ENCODE results near the gene UCP2.

UCP2 gene

DNA sequence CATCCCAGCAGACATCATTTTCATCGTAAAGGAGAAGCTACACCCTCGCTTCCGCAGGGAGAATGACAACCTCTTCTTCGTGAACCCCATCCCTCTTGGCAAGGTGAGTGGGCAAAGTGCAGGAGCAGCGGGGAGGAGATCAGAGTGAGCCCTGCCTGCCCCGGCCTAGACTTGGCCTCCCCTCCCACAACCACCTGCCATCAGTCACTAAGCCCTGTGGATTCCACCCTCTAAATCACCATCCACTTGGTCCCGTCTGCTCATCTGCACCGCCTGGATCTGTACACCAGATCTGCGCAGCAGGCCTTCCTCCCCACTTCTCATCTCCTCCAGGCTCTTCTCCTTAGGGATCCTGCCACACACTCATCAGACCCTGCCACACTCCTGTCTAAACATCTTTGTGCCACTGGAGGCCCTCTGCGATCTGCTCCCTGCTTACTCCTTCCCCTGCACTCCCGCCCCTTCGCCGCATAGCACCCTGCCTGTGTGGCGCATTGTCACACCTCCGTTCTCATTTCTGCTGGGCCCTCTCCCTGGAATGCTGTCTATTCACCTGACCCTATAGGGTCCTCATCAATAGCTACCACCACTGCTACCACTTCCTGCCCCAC, 14.2 kb downstream of the UCP2 start:
- DNase-seq (ENCODE audit: extremely low spot score): no peak
- ChIA-PET CTCF (interaction anchor here (4.0 kb wide), 1 partner anchor 12 kb away, joined by 12 read pairs; no protein-coding TSS in a partner anchor), POLR2A (interaction anchor here (1.0 kb wide), 1 partner anchor 14 kb away, joined by 3 read pairs; the partner anchor contains the start of gene UCP2)
- no peak for TF ChIP-seq CTCF (IDR thresholded peaks at IDR 0.05; ENCODE audit: control extremely low read depth, extremely low read depth, low read depth, missing control alignments)

DNA sequence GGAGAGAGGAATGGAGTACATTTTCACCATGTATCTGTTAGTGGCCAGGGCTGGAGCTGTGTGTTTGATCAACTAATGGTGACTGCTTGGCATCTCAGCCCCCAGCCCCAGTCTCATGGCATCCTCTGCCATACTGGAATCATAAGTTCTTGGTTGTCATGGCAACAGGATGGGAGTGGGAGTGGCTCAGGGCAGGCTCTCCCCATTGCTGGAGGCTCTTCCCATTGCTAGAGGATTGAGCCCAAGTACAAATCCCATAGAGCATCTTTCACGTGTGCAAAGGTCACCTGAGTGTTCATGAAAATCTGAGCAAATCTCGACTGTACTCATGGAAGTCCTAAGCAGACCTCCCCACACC, 16.9 kb downstream of the UCP2 start:
- POLR2A ChIA-PET: no interaction called here
- TF ChIP-seq CTCF (IDR thresholded peaks at IDR 0.05; ENCODE audit: control extremely low read depth, extremely low read depth, low read depth, missing control alignments): no peak
- CTCF ChIA-PET: interaction anchor here (0.7 to 5.2 kb wide), 6 partner anchors 10 to 352 kb away, joined by 3 to 49 read pairs (median 4); partner anchors contain the start of genes C2CD3, DNAJB13, PPME1 and UCP2

GRCh38 chr11:73965076-73965763, 17.4 kb downstream of the UCP2 start:
- no peak for TF ChIP-seq CTCF (IDR thresholded peaks at IDR 0.05; ENCODE audit: control extremely low read depth, extremely low read depth, low read depth, missing control alignments)
- DNase-seq (ENCODE audit: extremely low spot score): no peak
- ChIA-PET CTCF (interaction anchor here (0.9 to 5.2 kb wide), 16 partner anchors 8 to 356 kb away, joined by 3 to 49 read pairs (median 6); partner anchors contain the start of genes DNAJB13 and UCP2), POLR2A (no interaction called here)

More for the DNA sequence above, 16.9 kb downstream of the UCP2 start:
- no peak for DNase-seq (ENCODE audit: extremely low spot score)

DNA sequence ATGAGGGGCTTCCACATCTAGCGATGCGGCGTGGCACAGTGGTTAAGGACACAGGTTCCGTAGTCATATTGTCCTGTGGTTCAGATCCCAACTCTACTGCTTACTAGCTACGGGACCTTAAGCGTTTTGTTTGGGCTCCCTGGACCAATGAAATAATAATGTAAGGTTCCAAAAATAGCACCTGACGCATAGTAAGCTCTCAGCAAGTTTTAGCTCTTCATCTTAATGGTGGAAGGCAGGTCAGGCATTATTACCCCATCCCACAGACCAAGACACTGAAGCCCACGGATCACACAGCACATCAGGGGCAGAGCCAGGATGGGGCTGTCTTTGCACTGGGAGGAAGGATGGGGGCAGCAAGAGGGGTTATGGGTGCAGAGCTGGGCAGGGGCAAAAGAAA, 18.8 kb downstream of the UCP2 start:
- POLR2A ChIA-PET: interaction anchor here (0.7 kb wide), 1 partner anchor 18 kb away, joined by 3 read pairs; the partner anchor contains the start of gene UCP2

GRCh38 chr11:73962101-73962705, 20.4 kb downstream of the UCP2 start:
- CTCF ChIA-PET: interaction anchor here (5.2 kb wide), 1 partner anchor 18 kb away, joined by 49 read pairs; the partner anchor contains the start of gene UCP2
- DNase-seq (ENCODE audit: extremely low spot score): no peak
- no peak for TF ChIP-seq CTCF (IDR thresholded peaks at IDR 0.05; ENCODE audit: control extremely low read depth, extremely low read depth, low read depth, missing control alignments)
- POLR2A ChIA-PET: no interaction called here

More for the DNA sequence above, 18.8 kb downstream of the UCP2 start:
- CTCF ChIA-PET: interaction anchor here (0.8 to 5.2 kb wide), 32 partner anchors 9 to 358 kb away, joined by 3 to 49 read pairs (median 5); partner anchors contain the start of genes C2CD3, DNAJB13, PPME1 and UCP2
- TF ChIP-seq CTCF (IDR thresholded peaks at IDR 0.05; ENCODE audit: control extremely low read depth, extremely low read depth, low read depth, missing control alignments): no peak
- DNase-seq (ENCODE audit: extremely low spot score): no peak

DNA sequence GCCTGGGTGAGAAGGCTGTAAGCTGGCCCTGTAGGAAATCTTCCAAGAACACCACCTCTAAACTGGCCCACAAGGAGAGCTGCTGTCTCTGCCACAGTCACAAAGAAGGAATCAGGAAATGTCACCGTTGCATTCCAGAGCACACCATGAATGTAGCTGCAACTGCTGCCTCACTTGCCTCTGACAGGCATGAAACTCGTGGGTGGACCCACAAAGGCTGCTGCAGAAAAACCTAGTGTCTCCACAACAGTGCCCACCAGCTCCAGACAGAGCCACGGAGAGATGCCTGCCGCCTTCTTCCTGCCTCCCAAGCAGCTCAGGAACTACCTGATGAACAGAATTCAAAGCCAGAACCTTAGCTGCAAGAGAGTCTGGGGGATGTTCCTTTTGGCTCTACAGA, 21.3 kb downstream of the UCP2 start:
- POLR2A ChIA-PET: no interaction called here
- CTCF ChIA-PET: no interaction called here
- no peak for DNase-seq (ENCODE audit: extremely low spot score)
- TF ChIP-seq CTCF (IDR thresholded peaks at IDR 0.05; ENCODE audit: control extremely low read depth, extremely low read depth, low read depth, missing control alignments): no peak
